ENCODE data around the gene PAPPA.

- TF ChIP-seq POLR2A (IDR thresholded peaks at IDR 0.05; ENCODE audit: low read depth, low read length), result no peak
- TF ChIP-seq POLR2AphosphoS5 (IDR thresholded peaks at IDR 0.05; ENCODE audit: low read depth, low read length), result no peak
- TF ChIP-seq TAF1 (IDR thresholded peaks at IDR 0.05; ENCODE audit: low read depth, low read length), result no peak
- no peak for TF ChIP-seq POU2F2 (IDR thresholded peaks at IDR 0.05; ENCODE audit: low read depth, low read length)
- no peak for TF ChIP-seq PAX5 (IDR thresholded peaks at IDR 0.05; ENCODE audit: insufficient read depth, low read length, severe bottlenecking)
Measured at GRCh38 chr9:116312221-116312620, 158.6 kb downstream of the PAPPA start.
